ENCODE results near the gene SLC37A4. TPM values are rescaled to one million over a fixed set of nuclear protein-coding genes. Genes with fewer than 3 reads are reported as not detected.

Gene SLC37A4
- total and polyA plus RNA-seq, 2 of the 13 experiments (the other 11 are each of a cell fraction or from before 2014, with no cell fraction given) = 43.0 to 56.1 TPM

- no peak for TF ChIP-seq ZNF646 (CRISPR knock-in tag; IDR thresholded peaks at IDR 0.05)
- no peak for TF ChIP-seq RNF219 (CRISPR knock-in tag; IDR thresholded peaks at IDR 0.05)
These were observed 26.5 kb upstream of the SLC37A4 start, which contains the start of gene HYOU1 (continued) for GRCh38 chr11:119057000-119057769.

Data from HepG2 (cell line).